NT2/D1 (cell line): Measurements from ENCODE around the gene MAD2L1.

Experiments
- SUZ12 ChIP-seq: IDR thresholded peaks from 2 replicates; pipeline ENCODE4 v1.6.1; 2011; ENCODE audit not compliant: insufficient read length, insufficient read depth; ENCODE audit errors: extremely low read depth
- YY1 ChIP-seq: IDR thresholded peaks from 2 replicates; pipeline ENCODE4 v1.6.1; 2011; ENCODE audit not compliant: insufficient read length, insufficient read depth
- ZNF274 ChIP-seq: IDR thresholded peaks from 2 replicates; pipeline ENCODE4 v1.6.1; 2011; ENCODE audit warnings: mild to moderate bottlenecking, low read depth, low read length

GRCh38 chr4:120026853-120027252 is 39.8 kb downstream of the MAD2L1 start:
- TF ChIP-seq YY1 (no peak), SUZ12 (no peak), ZNF274 (no peak)
